ENCODE measurements around the gene ARMC12. TPM values are rescaled to one million over a fixed set of nuclear protein-coding genes. Genes with fewer than 3 reads are reported as not detected.

Gene ARMC12
- total and polyA plus RNA-seq, 2 donors (not counting 1 experiment from before 2014, with no cell fraction given) = 0.17 to 0.50 TPM

DNA sequence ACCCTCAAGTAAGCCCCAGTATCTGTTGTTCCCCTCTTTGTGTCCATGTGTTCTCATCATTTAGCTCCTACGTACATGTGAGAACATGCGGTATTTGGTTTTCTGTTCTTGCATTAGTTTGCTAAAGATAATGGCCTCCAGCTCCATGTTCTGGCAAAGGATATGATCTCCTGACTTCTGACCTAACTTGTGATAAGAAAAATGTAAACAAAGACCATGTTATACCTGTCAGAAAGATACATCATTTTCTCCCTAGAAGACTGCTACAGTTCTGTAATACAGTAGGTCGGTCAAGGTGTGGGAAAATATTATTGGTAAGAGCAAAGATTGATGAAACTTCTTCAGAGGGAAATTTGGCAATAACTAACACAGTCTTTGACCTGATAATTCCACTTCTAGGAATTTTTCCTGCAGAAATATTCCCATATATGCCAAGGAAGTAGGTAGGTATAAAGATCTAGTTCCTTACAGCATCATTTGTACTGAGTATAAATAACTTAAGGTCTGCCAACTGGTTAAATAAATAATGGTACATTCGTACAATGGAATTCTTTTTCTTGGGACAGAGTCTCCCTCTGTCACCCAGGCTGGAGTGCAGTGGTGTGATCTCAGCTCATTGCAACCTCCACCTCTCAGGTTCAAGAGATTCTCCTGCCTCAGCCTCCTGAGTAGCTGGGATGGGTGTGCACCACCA, 29.0 kb upstream of the ARMC12 start:
- Histone ChIP-seq H3K27ac (ENCODE audit: insufficient read depth, low read length) (no peak overlapping the region), H3K4me3 (replicated peaks in 1 of 4; ENCODE audit: control extremely low read depth in 1 of 4, insufficient read depth in 1 of 4, low read depth in 3 of 4, low read length in 4 of 4) (no peak overlapping the region), H3K27me3 (ENCODE audit: control insufficient read depth, insufficient read depth, low read length) (no peaks in the 10 kb centered on the region), H4K20me1 (ENCODE audit: control insufficient read depth, extremely low read depth, insufficient read depth, low read length) (no peaks in the 10 kb centered on the region), H3K9ac (ENCODE audit: insufficient read depth, low read length) (no peak overlapping the region), H3K4me1 (ENCODE audit: control insufficient read depth, extremely low read depth, insufficient read depth, low read length) (no peaks in the 10 kb centered on the region), H3K4me2 (ENCODE audit: extremely low read depth, insufficient read depth, low read length) (no peak overlapping the region), H3K36me3 (ENCODE audit: control insufficient read depth, insufficient read depth, low read length) (no peaks in the 10 kb centered on the region), H2AFZ (ENCODE audit: low read length) (no peak overlapping the region), H3K9me3 (ENCODE audit: control insufficient read depth, insufficient read depth, low read depth, low read length) (no peaks in the 10 kb centered on the region), H3K79me2 (ENCODE audit: control insufficient read depth, insufficient read depth, low read length) (no peaks in the 10 kb centered on the region)
- TF ChIP-seq EZH2 (IDR thresholded peaks at IDR 0.05; ENCODE audit: low read length, missing control alignments) = no peak
- TF ChIP-seq, protein P1, sequence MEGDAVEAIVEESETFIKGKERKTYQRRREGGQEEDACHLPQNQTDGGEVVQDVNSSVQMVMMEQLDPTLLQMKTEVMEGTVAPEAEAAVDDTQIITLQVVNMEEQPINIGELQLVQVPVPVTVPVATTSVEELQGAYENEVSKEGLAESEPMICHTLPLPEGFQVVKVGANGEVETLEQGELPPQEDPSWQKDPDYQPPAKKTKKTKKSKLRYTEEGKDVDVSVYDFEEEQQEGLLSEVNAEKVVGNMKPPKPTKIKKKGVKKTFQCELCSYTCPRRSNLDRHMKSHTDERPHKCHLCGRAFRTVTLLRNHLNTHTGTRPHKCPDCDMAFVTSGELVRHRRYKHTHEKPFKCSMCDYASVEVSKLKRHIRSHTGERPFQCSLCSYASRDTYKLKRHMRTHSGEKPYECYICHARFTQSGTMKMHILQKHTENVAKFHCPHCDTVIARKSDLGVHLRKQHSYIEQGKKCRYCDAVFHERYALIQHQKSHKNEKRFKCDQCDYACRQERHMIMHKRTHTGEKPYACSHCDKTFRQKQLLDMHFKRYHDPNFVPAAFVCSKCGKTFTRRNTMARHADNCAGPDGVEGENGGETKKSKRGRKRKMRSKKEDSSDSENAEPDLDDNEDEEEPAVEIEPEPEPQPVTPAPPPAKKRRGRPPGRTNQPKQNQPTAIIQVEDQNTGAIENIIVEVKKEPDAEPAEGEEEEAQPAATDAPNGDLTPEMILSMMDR (conservative IDR thresholded peaks at IDR 0.05 in 1 of 2, IDR thresholded peaks at IDR 0.05 in 1 of 2; ENCODE audit: low read depth in 1 of 2, low read length in 2 of 2) = no peak
- no peak for DNase-seq (ENCODE audit: low read depth in 2 of 2)

- H3K9me3 ChIP-seq (ENCODE audit: control insufficient read depth, insufficient read depth, low read depth, low read length) = no peaks in the 10 kb centered on the region
- no peak overlapping the region for H2AFZ ChIP-seq (ENCODE audit: low read length)
- no peak overlapping the region for H3K4me2 ChIP-seq (ENCODE audit: extremely low read depth, insufficient read depth, low read length)
- H4K20me1 ChIP-seq (ENCODE audit: control insufficient read depth, extremely low read depth, insufficient read depth, low read length) = no peaks in the 10 kb centered on the region
- H3K79me2 ChIP-seq (ENCODE audit: control insufficient read depth, insufficient read depth, low read length) = no peaks in the 10 kb centered on the region
- TF ChIP-seq, protein P1 (conservative IDR thresholded peaks at IDR 0.05 in 1 of 2, IDR thresholded peaks at IDR 0.05 in 1 of 2; ENCODE audit: low read depth in 1 of 2, low read length in 2 of 2) = no peak
- no peak for TF ChIP-seq EZH2 (IDR thresholded peaks at IDR 0.05; ENCODE audit: low read length, missing control alignments)
- no peak overlapping the region for H3K27ac ChIP-seq (ENCODE audit: insufficient read depth, low read length)
- H3K4me3 ChIP-seq (replicated peaks in 1 of 4; ENCODE audit: control extremely low read depth in 1 of 4, insufficient read depth in 1 of 4, low read depth in 3 of 4, low read length in 4 of 4) = no peak overlapping the region
- no peak for DNase-seq (ENCODE audit: low read depth in 2 of 2)
- no peaks in the 10 kb centered on the region for H3K4me1 ChIP-seq (ENCODE audit: control insufficient read depth, extremely low read depth, insufficient read depth, low read length)
- H3K36me3 ChIP-seq (ENCODE audit: control insufficient read depth, insufficient read depth, low read length) = no peaks in the 10 kb centered on the region
- no peak overlapping the region for H3K9ac ChIP-seq (ENCODE audit: insufficient read depth, low read length)
- no peaks in the 10 kb centered on the region for H3K27me3 ChIP-seq (ENCODE audit: control insufficient read depth, insufficient read depth, low read length)
Measured at GRCh38 chr6:35708585-35708984, 28.2 kb upstream of the ARMC12 start.

DNA sequence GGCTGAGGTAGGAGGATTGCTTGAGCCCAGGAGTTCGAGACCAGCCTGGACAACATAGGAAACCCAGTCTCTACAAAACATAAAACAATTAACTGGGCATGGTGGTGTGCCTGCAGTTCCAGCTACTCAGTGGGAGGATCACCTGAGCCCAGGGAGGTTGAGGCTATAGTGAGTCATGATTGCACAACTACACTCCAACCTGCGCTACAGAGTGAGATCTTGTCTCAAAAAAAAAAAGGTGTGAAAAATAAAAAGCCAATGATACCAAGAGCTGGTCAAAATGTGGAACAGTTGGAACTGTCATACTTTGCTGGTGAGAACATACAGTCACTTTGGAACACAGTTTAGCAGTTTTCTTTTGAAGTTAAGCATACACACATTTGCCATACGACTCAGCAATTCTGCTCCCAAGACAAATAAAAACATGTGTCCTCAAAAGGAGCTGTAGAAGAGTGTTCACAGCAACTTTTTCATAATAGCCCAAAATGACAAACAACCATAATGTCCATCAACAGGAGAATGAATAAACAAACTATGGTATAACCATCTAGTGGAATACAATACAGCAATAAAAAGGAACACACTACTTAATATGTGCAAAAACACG, 26.5 kb upstream of the ARMC12 start:
- Histone ChIP-seq H3K4me3 (replicated peaks in 1 of 4; ENCODE audit: control extremely low read depth in 1 of 4, insufficient read depth in 1 of 4, low read depth in 3 of 4, low read length in 4 of 4) (no peak overlapping the region), H3K27ac (ENCODE audit: insufficient read depth, low read length) (no peak overlapping the region), H2AFZ (ENCODE audit: low read length) (no peak overlapping the region), H3K9me3 (ENCODE audit: control insufficient read depth, insufficient read depth, low read depth, low read length) (no peaks in the 10 kb centered on the region), H3K27me3 (ENCODE audit: control insufficient read depth, insufficient read depth, low read length) (no peaks in the 10 kb centered on the region), H3K9ac (ENCODE audit: insufficient read depth, low read length) (no peak overlapping the region), H3K4me1 (ENCODE audit: control insufficient read depth, extremely low read depth, insufficient read depth, low read length) (no peaks in the 10 kb centered on the region), H3K36me3 (ENCODE audit: control insufficient read depth, insufficient read depth, low read length) (no peaks in the 10 kb centered on the region), H3K79me2 (ENCODE audit: control insufficient read depth, insufficient read depth, low read length) (no peaks in the 10 kb centered on the region), H3K4me2 (ENCODE audit: extremely low read depth, insufficient read depth, low read length) (no peak overlapping the region), H4K20me1 (ENCODE audit: control insufficient read depth, extremely low read depth, insufficient read depth, low read length) (no peaks in the 10 kb centered on the region)
- no peak for DNase-seq (ENCODE audit: low read depth in 2 of 2)
- TF ChIP-seq, protein P1 (conservative IDR thresholded peaks at IDR 0.05 in 1 of 2, IDR thresholded peaks at IDR 0.05 in 1 of 2; ENCODE audit: low read depth in 1 of 2, low read length in 2 of 2) = no peak
- TF ChIP-seq EZH2 (IDR thresholded peaks at IDR 0.05; ENCODE audit: low read length, missing control alignments) = no peak

All from fibroblast of lung (primary cell).